Stimulated activated CD4-positive, alpha-beta T cell treated with anti-CD3 and anti-CD28 coated beads, Interleukin-12 subunit alpha, Interleukin-12 subunit beta, amount 100 ng/mL, for 4 hours (primary cell): Measurements from ENCODE around the gene ELOVL7.
"Not testable (repeated sequence)": the region's sequence is repeated elsewhere in the genome, so short reads cannot be mapped to it uniquely, and the experiment has no call there.

Experiments used
- DNase-seq: peaks from one replicate; pipeline ENCODE4 v3.0.0-alpha.2; 2020

Gene ELOVL7

GRCh38 chr5:60843936-60844905 is at the start of gene ELOVL7:
Gene ELOVL7, minus strand, starts transcription at chr5:60844269. Its CDS starts 56,872 bp downstream, at chr5:60787397.
- DNase-seq = peak; percentile 32

GRCh38 chr5:60893521-60893920 is 49.5 kb upstream of the ELOVL7 start:
- no peak for DNase-seq

GRCh38 chr5:60891667-60892066 is 47.6 kb upstream of the ELOVL7 start:
- DNase-seq = no peak

GRCh38 chr5:60888359-60889061 is 44.4 kb upstream of the ELOVL7 start:
- no peak for DNase-seq

GRCh38 chr5:60887746-60888145 is 43.7 kb upstream of the ELOVL7 start:
- DNase-seq = no peak

- DNase-seq = no peak
Measured at GRCh38 chr5:60887096-60887495, 43.0 kb upstream of the ELOVL7 start.

GRCh38 chr5:60886158-60886557 is 42.1 kb upstream of the ELOVL7 start:
- no peak for DNase-seq

GRCh38 chr5:60883229-60883628 is 39.2 kb upstream of the ELOVL7 start:
- no peak for DNase-seq

GRCh38 chr5:60872892-60873291 is 28.8 kb upstream of the ELOVL7 start:
- DNase-seq = no peak

- DNase-seq = no peak
Measured at GRCh38 chr5:60870857-60871256, 26.8 kb upstream of the ELOVL7 start.

- DNase-seq = not testable (repeated sequence)
Measured at GRCh38 chr5:60860572-60860971, 16.5 kb upstream of the ELOVL7 start.

- no peak for DNase-seq
Measured at GRCh38 chr5:60856066-60856465, 12.0 kb upstream of the ELOVL7 start.

GRCh38 chr5:60852940-60853339 is 8.9 kb upstream of the ELOVL7 start:
- DNase-seq = no peak

- DNase-seq = no peak
Measured at GRCh38 chr5:60852317-60852716, 8.2 kb upstream of the ELOVL7 start.

- no peak for DNase-seq
Measured at GRCh38 chr5:60851626-60852025, 7.6 kb upstream of the ELOVL7 start.

GRCh38 chr5:60846298-60846697 is 2.2 kb upstream of the ELOVL7 start:
- no peak for DNase-seq

GRCh38 chr5:60843386-60843935 is 608 bp downstream of the ELOVL7 start:
- no peak for DNase-seq

GRCh38 chr5:60842871-60843385 is 1.1 kb downstream of the ELOVL7 start:
- no peak for DNase-seq

GRCh38 chr5:60841361-60841760 is 2.7 kb downstream of the ELOVL7 start:
- no peak for DNase-seq

- DNase-seq = no peak
Measured at GRCh38 chr5:60836131-60836530, 7.9 kb downstream of the ELOVL7 start.

GRCh38 chr5:60835554-60835953 is 8.5 kb downstream of the ELOVL7 start:
- DNase-seq = no peak

- no peak for DNase-seq
Measured at GRCh38 chr5:60833520-60833919, 10.5 kb downstream of the ELOVL7 start.

- DNase-seq = no peak
Measured at GRCh38 chr5:60830581-60831127, 13.4 kb downstream of the ELOVL7 start.
